ENCODE measurements around the gene HK1.

- TF ChIP-seq CTCF (IDR thresholded peaks at IDR 0.05; ENCODE audit: insufficient read depth, low read depth, low read length) (no peak), EZH2 (IDR thresholded peaks at IDR 0.05; ENCODE audit: insufficient read depth, low read length) (no peak)
Measured at GRCh38 chr10:69332278-69333010, 54.1 kb downstream of the HK1 start.

All from astrocyte (in vitro differentiated cells and primary cell).